LNCaP clone FGC (cell line): ENCODE results near the gene AGBL4.

ENCODE experiments used
- DNase-seq: peaks from one replicate; pipeline ENCODE4 v3.0.0-alpha.2; 2011; ENCODE audit warnings: low read depth
- H3K4me3 ChIP-seq: 2 replicates; pipeline ENCODE4 v1.5.1; 2011; ENCODE audit warnings: mild to moderate bottlenecking, low read depth, low read length, control low read depth
- CTCF ChIP-seq: IDR thresholded peaks from 2 replicates; pipeline ENCODE4 v1.5.1; 2012; ENCODE audit warnings: mild to moderate bottlenecking; ENCODE audit not compliant: control insufficient read depth, insufficient read depth; ENCODE audit errors: extremely low read depth

Gene AGBL4

GRCh38 chr1:48627486-48627885 is 1396.3 kb downstream of the AGBL4 start:
- TF ChIP-seq CTCF = no peak
- DNase-seq = no peak
- H3K4me3 ChIP-seq = no peak overlapping the region

DNA sequence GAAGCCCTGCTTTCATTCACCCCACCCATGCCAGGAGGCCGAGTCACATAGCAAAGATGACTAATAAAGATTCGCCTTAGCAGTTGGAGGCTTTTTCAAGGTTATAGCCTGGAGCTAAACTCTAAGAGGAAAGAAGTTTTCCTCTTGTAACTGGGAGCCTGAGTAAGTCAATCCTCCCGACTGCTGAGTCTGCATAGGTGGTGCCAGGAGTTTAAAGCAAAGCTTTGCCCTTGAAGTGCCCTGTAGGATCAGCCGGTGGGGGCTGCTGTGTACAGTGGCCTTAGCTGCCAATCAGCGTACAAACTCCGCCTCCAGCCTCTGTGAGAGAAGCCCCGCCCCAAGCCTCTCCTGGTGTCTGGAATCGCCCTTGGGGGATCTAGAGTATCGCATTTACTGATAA is 1404.2 kb downstream of the AGBL4 start:
- no peak for TF ChIP-seq CTCF
- DNase-seq = no peak
- H3K4me3 ChIP-seq = no peak overlapping the region

- H3K4me3 ChIP-seq = no peak overlapping the region
- no peak for TF ChIP-seq CTCF
- no peak for DNase-seq
Measured at GRCh38 chr1:48617252-48617651, 1406.5 kb downstream of the AGBL4 start.

GRCh38 chr1:48616710-48617109 is 1407.0 kb downstream of the AGBL4 start:
- no peak for TF ChIP-seq CTCF
- no peak for DNase-seq
- H3K4me3 ChIP-seq = no peak overlapping the region

DNA sequence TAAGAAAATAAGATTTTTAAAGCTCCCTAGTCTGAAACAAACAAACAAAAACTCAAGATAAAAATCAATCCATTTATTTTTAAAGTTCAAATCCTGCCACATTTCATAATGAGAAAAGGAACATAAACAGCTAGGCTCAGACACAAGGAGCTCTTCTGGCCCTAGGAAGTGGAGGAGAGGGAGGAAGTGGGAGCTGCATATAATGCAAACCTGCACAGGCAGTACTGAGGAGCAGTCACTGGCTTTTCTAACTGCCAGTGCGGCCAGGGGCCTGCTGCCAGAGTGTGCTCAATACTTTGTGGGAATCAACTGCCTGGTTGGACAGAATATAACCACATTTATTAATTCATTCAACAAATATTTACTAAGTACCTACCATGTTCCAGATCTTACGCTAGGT is 1411.9 kb downstream of the AGBL4 start:
- DNase-seq = no peak
- TF ChIP-seq CTCF = no peak
- no peak overlapping the region for H3K4me3 ChIP-seq

- no peak for TF ChIP-seq CTCF
- no peak overlapping the region for H3K4me3 ChIP-seq
- DNase-seq = no peak
Measured at GRCh38 chr1:48610628-48611542, 1412.9 kb downstream of the AGBL4 start.

GRCh38 chr1:48608882-48609281 is 1414.9 kb downstream of the AGBL4 start:
- DNase-seq = no peak
- TF ChIP-seq CTCF = no peak

More at GRCh38 chr1:48608882-48609281, 1414.9 kb downstream of the AGBL4 start:
- H3K4me3 ChIP-seq = no peak overlapping the region
